Ishikawa (cell line): Measurements from ENCODE around the gene CD300E.

Experiments used
- CREB1 ChIP-seq: IDR thresholded peaks from 2 replicates; pipeline ENCODE4 v1.6.1; 2012; ENCODE audit warnings: low read depth
- EP300 ChIP-seq: IDR thresholded peaks from 2 replicates; pipeline ENCODE4 v1.6.1; 2012; ENCODE audit warnings: borderline replicate concordance
- NFIC ChIP-seq: IDR thresholded peaks from 2 replicates; pipeline ENCODE4 v1.6.1; 2012
- TAF1 ChIP-seq: IDR thresholded peaks from 2 replicates; pipeline ENCODE4 v1.6.1; 2012; ENCODE audit warnings: low read depth, mild to moderate bottlenecking
- YY1 ChIP-seq: IDR thresholded peaks from 2 replicates; pipeline ENCODE4 v1.6.1; 2012; ENCODE audit warnings: low read depth
- TF ChIP-seq, protein P1 (sequence below): IDR thresholded peaks from 2 replicates; pipeline ENCODE4 v1.6.1; 2012; ENCODE audit warnings: low read depth, mild to moderate bottlenecking

DNA sequence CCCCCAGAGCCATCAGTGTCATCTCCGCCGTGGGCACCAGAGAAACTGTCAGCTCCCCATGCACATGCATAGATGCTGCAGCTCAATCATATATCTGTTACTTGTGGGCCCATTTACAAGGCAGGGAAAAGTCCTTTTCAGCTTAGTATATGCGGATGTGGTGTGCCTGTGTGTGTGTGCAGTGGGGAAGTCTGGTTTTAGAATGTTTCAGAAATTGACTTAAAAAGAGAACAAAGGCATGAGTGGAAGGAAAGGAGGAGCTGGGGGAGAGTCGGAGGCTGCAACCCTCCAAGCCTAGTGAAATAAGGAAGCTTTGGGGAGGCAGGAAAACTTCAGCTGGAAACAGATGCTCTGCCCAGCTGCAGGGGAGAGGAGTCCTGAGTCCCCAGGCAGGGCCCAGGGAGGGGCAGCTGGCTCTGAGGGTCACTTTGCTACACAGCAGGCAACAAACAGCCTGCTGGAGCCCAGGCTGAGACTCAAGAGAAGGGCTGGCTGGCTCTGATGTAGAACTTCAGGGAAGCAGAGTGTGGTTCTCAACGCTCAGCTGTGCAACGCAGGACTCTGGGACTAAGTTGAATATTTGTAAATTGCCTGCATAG, 20.4 kb downstream of the CD300E start:
- TF ChIP-seq, protein P1, sequence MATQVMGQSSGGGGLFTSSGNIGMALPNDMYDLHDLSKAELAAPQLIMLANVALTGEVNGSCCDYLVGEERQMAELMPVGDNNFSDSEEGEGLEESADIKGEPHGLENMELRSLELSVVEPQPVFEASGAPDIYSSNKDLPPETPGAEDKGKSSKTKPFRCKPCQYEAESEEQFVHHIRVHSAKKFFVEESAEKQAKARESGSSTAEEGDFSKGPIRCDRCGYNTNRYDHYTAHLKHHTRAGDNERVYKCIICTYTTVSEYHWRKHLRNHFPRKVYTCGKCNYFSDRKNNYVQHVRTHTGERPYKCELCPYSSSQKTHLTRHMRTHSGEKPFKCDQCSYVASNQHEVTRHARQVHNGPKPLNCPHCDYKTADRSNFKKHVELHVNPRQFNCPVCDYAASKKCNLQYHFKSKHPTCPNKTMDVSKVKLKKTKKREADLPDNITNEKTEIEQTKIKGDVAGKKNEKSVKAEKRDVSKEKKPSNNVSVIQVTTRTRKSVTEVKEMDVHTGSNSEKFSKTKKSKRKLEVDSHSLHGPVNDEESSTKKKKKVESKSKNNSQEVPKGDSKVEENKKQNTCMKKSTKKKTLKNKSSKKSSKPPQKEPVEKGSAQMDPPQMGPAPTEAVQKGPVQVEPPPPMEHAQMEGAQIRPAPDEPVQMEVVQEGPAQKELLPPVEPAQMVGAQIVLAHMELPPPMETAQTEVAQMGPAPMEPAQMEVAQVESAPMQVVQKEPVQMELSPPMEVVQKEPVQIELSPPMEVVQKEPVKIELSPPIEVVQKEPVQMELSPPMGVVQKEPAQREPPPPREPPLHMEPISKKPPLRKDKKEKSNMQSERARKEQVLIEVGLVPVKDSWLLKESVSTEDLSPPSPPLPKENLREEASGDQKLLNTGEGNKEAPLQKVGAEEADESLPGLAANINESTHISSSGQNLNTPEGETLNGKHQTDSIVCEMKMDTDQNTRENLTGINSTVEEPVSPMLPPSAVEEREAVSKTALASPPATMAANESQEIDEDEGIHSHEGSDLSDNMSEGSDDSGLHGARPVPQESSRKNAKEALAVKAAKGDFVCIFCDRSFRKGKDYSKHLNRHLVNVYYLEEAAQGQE = no peak
- TF ChIP-seq YY1 (no peak), NFIC (no peak), TAF1 (no peak), EP300 (no peak), CREB1 (no peak)
